ENCODE data around the gene TOX2.

The TOX2 gene, protein sequence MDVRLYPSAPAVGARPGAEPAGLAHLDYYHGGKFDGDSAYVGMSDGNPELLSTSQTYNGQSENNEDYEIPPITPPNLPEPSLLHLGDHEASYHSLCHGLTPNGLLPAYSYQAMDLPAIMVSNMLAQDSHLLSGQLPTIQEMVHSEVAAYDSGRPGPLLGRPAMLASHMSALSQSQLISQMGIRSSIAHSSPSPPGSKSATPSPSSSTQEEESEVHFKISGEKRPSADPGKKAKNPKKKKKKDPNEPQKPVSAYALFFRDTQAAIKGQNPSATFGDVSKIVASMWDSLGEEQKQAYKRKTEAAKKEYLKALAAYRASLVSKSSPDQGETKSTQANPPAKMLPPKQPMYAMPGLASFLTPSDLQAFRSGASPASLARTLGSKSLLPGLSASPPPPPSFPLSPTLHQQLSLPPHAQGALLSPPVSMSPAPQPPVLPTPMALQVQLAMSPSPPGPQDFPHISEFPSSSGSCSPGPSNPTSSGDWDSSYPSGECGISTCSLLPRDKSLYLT

DNA sequence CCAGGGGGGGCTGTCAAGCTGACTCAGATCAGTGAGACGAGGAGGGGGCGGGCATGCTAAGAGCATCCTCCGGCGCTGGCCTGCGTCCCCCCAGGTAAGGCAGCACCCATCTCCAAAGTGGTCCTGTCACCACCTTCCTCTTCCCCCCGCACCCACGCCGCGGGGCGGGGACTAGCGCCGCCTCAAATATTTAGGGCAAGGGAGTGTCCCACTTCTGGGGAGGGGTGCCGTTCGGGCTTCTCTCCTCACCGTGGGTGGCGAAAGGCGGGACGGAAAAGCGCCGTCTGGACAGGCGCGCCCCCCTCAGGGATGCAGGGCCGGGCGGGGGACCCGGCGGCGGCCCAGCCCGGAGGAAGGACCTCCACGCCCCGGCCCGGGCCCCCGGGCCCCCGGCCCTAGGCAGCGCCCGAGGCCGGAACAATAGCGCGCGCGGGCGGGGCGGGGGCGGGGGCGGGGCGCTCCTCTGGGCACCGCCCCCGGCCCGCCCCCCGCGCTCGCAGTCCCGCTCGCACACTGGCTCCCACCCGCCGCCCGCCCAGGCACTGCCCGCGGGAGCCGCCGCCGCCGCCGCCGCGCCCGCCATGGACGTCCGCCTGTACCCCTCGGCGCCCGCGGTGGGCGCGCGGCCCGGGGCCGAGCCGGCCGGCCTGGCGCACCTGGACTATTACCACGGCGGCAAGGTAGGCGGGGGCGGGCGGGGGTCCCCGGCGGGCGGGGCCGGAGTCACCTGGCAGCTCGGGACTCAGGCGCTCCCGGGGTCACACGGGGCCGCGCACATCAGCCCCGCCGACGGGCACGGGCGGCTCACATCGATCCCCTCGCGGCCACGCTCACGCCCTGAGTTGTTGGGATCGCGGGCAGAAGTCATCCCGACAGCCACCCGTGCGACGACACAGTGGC lies at the start of gene TOX2:
TOX2 (plus strand) TSS at position 542 of the 900 bp plus-strand sequence; CDS start at position 582, 40 bp downstream.
- peak; percentile 86 for DNase-seq

DNA sequence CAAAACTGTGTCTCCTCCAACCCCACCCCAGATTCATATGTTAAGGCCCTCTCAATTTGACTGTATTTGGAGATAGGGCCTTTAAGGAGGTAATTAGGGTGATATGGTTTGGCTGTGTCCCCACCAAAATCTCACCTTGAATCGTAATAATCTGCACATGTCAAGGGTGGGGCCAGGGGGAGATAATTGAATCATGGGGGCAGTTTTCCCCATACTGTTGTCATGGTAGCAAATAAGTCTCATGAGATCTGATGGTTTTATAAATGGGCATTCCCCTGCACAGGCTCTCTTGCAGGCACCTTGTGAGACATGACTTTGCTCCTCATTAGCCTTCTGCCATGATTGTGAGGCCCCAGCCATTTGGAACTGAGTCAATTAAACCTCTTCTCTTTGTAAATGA lies 46.6 kb upstream of the TOX2 start:
- no peak for DNase-seq

DNA sequence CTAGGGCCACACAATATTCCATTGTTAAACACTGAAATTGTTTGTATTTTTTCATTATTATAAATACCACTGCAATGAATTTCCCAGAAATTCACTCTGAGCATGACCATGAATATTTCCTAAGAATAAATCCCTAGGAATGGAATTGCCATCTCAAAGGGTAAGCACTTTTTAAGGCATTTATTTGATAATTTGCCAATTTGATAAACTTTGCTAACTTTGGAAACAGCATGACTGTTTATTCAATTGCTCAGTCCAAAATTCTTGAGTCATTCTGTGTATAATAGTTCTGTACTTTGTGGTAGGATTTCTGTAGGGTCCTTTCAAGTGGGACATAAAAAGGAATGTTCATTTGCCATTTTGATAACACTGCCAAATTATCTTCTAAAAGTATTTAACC lies 44.2 kb upstream of the TOX2 start:
- no peak for DNase-seq

DNA sequence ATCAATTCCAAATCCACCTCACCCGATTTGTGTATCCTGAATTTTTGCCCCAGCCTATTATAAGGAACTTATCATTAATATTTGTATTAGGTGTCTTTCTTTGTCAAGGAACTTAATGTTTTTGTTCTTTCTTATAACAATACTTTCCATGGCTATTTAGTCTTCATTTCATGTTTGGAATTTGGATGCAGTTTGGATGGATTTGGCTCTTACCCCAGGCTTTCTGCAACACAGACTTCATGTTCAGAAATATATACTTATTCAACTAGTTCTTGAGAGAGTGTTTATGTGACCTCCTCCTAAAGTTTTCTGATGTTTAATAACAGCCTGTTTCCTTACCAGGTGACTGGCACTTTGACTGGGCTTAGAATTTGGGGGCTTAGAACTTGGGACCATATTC lies 35.9 kb upstream of the TOX2 start:
- no peak for DNase-seq

DNA sequence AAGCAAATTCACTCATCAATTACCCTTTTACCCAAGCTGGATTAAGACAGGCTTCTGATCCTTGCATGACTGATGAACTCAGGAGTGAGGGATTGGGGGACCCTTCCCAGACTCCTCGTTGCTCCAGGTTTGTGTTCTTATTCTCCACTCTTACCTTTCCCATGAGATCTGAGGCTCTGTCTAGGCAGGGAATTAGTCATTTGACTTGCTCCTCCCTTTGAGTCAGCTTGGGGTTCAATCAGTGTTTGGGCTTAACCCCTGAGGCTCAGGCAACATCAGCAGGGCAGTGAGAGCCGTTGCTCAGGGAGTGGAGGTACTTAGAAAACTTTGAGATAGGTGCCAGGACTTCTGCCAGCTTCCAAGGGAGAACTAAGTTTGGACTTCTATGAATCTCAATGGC lies 20.7 kb upstream of the TOX2 start:
- no peak for DNase-seq

DNA sequence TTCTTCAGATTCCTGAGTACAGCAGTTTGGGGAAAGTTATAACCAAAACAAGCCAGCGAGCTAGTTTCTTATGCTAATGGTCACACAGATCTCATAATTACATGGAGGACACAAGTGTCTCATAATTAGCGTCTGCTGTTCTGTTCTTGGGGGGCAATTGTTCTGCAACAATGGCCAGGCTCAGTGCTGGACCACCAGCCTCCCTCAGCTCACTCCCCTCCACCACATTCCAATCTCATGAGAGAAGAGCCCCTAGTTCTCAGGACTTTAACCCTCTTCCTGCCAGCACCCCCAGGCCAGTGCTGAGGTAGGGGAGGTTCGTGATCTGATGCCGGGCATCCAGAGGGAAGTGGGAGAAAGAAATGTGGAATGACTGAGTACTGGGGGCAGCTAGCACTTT lies 20.2 kb upstream of the TOX2 start:
- DNase-seq, result no peak

DNA sequence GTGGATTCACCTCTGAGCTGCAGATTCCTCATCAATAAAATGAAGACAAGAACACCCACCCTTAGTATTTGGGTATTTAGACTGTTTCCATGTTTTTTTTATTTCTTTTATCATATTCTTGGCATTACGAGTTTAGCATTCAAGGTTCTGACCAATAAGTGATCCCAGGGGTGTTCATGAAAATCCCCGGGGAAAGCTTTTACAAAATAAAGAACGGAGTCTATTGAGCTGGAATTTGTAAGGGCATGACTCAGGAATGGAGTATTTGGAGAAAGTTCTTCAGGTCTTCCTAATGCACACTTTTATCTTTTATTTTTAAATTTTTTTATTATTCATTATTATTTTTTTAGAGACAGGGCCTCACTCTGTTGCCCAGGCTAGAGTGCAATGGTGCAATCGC lies 19.4 kb upstream of the TOX2 start:
- no peak for DNase-seq

DNA sequence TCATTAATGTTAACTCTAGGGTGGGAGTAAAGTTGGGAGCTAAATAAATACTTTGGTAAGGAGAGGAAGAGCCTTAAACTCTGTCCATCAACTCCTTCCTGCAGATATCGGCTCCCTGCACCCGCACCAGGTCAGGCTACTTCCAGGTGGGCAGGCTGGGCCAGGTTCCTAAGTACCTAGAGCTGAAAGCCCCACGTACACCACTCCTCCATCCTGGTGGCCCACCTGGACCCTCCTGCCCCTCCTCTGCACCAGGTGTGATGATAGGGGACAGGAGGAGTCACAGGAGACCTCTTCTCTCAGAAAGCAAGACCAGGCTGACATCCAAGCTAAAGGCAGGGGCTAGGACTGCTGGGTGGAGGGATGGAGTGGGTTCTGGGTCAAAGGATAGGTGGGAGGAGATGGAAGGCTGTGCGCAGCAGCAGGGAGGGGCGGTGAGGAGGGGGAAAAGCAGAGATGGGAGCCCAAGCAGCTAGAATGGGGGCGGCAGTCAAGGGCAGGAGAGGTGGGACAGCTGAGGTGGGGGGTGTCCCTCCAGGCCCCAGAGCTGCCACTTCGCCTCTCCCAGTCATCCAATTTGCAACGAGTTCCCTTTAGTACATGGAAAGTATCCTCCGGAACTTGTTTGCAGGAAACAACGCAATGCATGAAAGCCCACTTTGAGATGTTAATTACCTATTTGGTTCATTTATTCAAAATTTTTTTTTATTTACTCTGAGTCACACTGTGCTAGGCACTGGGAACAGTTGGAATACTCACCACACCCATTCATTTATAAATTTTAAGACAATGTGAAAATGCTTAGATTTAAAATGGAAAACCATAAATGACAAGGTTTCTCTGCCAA lies 15.2 kb upstream of the TOX2 start:
- DNase-seq, result no peak

DNA sequence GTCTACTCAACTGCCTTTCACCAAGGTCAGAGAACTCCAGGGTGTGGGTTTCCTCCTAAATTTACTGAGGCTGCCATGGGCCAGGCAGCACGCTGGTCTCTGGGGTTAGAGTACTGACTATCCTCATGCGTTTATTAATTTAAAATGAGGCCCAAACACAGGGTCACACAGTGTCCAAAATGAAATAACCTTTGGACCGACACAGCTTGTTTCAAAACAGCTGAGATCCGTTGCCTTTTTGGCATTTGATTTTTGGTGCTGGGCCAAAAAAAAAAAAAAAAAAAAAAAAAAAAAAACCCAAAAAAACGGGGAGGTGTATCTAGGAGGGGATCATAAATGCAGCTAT lies 14.6 kb upstream of the TOX2 start:
- DNase-seq, result no peak

DNA sequence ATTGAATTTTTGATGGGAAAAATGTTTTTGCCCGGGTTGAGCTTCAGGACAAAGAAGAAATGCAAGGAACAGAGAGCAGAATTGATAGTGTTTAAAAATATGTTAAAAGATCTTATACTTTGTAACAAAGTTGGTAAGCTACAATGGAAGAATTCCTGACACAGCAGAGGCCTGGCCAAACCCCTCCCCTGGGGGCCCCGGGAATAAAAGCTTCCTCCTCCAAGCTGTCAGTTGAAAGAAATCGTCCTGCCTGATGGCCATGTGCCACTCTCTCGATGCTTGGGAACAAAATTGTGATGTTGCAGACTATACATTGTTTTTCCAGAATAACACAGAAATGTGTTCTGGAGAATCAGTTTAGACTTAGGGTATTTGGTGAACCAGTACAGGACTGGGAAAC lies 14.2 kb upstream of the TOX2 start:
- no peak for DNase-seq

DNA sequence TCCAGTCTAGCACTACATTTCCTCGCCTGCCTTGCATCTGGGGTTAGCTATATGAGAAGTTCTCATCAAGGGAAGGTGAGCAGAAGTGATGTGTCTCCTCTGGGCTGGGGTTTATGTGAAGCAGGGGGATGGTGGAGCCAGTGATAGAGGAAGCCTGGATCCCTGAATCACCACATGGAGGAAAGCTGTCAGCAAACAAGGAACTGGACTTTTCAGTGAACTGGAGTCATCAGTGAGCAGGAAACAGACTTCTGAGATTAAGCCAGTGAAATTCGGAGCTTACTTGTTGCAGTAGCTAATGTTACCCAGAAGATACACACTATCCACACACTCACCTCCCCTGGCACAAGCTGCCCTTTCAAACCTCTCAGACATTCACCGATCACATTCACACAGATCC lies 13.4 kb upstream of the TOX2 start:
- DNase-seq, result no peak

DNA sequence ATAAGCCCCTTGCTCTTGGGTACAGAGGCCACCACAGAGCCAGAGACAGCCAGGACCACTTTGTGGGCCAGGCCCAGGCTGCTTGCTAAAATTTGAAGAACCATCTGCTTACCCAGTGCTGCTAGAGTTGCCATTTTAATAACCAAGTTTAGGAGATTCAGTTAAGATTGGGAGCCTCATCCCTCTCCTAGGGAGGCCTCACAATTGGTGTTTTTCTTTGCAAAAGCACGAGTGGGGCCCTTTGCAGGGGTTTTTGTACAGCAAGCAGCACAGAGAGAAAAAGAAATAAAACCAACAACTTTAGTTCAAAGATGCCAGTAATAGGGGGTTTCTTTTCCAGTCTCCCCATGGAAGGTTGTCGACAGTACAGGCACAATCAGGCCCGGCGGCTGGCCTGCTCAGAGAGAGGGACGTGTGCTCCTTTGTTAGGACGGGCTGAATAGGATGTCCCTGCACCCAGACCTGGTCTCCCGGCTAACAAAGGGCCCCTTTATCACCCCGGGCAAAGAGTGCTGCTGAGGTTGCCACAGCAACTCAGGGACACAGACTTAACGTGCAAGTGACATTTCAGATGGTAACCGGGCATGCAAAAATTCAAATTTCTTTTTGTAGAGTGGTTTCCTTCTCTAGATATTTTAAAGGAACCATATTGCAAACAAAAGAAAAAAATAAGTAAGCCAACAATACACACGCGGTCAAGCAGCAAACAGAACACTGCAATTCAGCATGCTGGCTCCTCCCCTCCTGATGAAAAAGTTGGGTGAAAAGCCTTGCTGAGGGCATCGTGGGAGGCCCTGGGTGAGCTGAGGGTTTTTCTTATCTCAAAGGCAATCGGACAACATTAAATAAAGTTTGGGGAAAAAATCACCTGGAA lies 10.5 kb upstream of the TOX2 start:
- DNase-seq, result no peak

DNA sequence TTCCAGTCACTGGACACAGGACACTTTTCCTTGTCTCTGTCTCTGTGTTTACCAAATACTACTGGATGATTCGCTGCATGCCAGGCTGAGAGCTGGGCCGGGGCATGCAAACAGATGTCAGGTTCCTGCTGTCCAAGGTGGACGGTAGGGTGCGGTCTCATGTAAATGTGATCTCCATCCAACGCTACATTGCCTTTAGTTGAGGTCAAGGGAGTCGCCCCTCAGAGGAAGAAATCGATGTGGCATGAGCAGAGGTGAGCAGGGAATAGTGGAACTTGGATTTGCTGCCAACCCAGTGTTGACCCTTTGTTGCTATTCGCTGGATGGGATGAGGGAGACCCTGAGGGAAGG lies 9.8 kb upstream of the TOX2 start:
- DNase-seq, result no peak

DNA sequence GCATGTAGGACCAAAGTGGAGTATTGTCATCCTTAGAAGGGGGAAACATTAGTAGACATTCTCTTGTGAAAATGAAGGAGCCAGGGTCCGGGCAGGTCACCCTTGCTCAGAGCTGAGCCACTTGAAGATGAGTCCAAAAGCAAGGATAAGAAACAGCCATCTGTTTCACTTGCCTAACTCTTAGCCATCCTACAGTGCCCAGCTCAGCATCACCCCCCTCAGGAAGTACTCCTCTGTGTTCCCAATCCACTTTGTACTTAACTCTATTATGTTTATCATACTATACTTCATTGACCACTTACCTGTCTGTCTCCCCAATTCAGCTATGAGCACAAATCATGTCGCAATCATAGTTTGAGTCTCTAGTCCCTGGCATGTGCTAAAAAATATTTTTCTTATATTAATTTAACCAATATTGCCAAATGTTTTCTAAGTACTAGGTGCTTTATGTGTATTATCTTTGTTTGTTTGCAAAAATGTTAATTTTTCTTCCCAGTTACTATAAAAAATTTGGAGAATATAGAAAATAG lies 8.1 kb upstream of the TOX2 start:
- DNase-seq, result no peak

DNA sequence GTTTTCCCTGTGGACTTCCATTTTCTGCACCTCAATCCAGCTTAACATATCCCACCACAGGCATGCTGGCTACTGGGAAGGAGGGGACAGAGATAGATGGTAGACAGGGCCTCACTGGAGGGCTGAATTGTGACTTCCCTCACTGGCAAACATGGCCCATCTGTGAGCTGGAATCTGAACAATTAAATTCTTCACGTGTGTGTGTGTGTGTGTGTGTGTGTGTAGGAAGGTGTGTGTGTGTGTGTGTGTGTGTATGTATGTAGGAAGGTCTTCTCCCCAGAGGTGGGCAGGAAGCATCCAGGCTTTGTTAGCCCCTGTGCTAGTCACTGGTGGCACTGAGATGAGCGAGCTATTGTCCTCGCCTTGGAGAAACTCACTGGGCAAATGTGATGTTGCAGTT lies 5.4 kb upstream of the TOX2 start:
- no peak for DNase-seq

DNA sequence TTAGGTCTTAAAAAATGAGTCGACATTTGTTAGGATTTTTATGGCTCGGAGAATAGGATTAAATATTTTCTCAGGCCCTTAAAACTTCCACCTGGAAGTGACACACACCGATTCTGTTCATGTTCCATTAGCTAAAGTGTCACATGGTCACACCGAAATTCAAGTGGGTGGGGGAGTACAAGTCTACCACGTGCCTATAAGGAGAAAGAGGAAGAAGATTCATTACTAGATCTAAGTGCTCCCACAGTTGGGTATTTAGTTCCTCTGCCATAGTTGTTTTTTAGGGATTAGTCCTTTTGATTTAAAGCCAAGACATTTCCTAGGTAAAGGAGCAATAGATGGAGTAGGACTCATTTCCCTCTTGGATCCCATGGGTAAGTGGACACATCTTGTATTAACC lies 4.9 kb upstream of the TOX2 start:
- no peak for DNase-seq

DNA sequence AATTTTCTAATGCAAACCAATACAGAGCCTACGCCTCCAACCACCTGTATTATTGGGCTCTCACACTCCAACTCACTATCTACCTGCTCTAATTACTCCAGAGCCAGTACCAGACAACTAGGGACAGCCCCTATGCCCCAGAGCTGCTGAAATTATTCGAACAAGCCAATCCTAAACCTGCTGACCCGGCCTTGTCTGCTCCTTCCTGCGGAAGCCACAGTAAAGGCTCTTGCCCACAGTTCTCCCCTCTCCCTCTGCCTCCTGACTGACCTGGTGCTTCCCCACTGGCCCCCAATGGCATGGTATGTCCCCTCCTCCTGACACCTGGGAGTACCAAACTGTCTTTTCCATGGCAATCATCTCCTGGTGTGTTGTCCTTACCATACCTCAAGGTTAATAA lies 4.1 kb upstream of the TOX2 start:
- no peak for DNase-seq

DNA sequence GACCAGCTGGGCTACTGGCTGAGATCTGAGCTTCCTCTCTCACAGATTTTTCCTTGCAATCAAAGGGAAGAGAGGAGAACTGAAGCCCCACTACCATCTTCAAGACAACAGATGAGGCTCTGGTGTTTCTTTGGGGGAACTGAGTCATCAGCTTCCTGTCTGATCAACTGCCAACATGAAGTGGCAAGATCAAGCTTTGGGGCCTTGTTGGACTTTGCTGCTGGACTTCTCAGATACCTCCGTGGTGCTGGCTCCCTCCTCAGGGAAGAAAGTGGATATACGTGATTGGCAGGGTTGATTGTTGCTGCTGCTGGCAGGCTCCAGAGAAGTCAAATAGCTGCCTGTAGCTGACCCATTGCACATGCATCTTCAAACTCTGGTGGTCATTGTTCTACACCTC lies 3.6 kb upstream of the TOX2 start:
- DNase-seq, result no peak

DNA sequence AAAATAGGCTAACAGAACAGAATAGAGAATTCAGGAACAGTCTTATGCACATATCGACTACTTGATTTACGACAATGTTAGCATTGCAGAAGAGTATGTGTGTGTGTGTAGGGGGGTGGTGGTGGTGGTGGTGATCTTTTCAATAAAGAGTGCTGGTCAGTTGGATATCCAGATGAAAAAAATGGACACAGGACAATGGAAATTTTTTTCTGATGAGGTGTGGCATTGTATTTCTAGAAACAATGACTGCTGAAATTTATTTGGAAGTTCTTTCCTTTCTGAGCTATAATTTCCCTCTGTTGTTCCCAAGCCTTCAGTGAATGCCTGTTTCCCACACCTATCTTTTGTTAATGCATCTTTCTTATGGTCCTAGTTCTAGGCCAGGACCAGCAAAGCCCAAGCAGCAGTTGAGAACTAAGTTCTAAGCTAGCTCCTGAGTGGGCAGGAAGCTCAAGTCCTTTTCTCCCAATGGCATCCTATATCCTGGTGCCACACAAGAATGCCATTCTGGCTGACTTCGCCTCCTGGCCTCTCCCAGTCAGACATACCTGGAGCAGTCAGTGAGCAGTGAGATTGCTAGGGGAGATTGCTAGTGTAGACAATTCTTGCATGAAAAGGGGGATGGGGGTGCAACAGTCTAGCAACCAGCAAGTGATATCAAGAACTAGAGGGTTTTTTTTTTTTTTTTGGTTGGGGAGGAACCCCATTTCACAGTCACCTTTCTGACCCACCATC lies 1.2 kb upstream of the TOX2 start:
- DNase-seq, result no peak

DNA sequence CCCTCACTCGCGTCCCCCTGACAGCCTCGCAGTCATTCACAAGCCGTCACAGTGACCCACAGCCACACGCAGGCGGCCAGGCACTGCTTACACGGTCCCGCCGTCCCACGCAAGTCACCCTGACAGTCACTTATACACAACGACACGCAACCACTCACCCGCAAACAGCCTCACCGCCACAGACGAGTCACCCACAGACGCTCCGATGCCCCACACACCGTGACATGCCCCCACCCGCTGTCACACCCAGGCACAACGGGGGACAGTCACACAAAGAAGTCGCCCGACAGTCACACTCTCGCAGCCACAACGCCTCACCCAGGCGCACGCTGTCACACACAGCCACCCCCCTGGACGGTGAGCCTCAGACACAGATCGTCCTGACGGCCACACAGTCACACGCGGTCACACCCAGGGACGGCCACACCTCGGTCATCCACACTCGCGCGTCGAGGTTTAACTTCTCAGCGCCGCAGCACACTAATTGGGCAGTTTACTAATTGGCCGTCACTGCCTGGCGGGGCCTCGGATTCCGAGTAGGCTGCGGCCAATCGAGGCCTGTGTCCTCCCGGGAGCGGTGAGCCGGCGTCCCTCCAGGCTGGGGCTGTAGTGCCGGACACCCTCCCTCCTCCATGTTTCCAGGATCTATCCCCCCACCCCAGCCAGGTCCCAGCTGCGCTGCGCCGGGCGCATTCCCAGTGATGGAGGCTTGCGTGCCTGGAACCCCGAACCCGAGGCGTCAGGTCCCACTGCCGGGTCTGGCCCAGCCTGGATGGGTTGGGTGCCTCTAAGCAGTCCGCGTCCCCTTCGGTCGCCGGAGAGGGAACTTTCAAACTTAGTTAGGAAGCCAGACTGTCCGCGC lies 790 bp downstream of the TOX2 start:
- DNase-seq, result peak; percentile 80
